Measurements from ENCODE around the gene RAD9B. TPM values are rescaled to one million over a fixed set of nuclear protein-coding genes. Genes with fewer than 3 reads are reported as not detected.

Gene RAD9B
- total RNA-seq, 1 donor from 2014 or later, result 0.17 TPM

DNA sequence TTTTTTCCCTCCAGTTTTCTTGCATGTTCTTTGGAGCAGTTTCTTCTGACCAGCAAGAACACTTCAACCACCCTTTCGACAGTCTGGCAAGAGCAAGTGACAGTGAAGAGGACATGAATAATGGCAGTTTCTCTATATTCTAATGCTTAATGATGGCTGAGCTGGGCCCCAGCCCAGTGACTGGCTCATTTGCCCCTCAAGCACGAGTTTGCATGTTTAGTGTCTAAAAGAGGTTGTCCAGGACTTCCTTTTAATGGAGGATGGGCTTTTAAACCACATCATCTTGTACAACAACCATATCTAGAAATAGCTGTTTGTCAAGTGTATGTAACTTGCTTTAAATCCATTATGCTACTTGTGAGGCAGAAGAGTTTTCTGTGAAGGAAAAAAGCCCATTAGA, 28.4 kb downstream of the RAD9B start:
- H3K4me3 Mint-ChIP-seq, result no peak overlapping the region
- no peak for DNase-seq (ENCODE audit: low spot score)
- Histone ChIP-seq H3K27me3 (no peaks in the 10 kb centered on the region), H3K4me1 (no peaks in the 10 kb centered on the region), H3K27ac (no peak overlapping the region), H3K4me2 (no peak overlapping the region), H3K36me3 (no peaks in the 10 kb centered on the region), H3K9ac (no peak overlapping the region), H4K20me1 (ENCODE audit: low read depth) (no peaks in the 10 kb centered on the region), H3K79me2 (ENCODE audit: low read depth) (no peaks in the 10 kb centered on the region), H3K4me3 (no peak overlapping the region), H3K9me3 (ENCODE audit: low read depth) (no peaks in the 10 kb centered on the region), H3F3A (ENCODE audit: low read depth) (no peaks in the 10 kb centered on the region), H2AFZ (replicated peaks) (no peak overlapping the region)
- TF ChIP-seq EZH2 (IDR thresholded peaks at IDR 0.05) (no peak), EZH2phosphoT487 (IDR thresholded peaks at IDR 0.05) (no peak)
- TF ChIP-seq, protein P1, sequence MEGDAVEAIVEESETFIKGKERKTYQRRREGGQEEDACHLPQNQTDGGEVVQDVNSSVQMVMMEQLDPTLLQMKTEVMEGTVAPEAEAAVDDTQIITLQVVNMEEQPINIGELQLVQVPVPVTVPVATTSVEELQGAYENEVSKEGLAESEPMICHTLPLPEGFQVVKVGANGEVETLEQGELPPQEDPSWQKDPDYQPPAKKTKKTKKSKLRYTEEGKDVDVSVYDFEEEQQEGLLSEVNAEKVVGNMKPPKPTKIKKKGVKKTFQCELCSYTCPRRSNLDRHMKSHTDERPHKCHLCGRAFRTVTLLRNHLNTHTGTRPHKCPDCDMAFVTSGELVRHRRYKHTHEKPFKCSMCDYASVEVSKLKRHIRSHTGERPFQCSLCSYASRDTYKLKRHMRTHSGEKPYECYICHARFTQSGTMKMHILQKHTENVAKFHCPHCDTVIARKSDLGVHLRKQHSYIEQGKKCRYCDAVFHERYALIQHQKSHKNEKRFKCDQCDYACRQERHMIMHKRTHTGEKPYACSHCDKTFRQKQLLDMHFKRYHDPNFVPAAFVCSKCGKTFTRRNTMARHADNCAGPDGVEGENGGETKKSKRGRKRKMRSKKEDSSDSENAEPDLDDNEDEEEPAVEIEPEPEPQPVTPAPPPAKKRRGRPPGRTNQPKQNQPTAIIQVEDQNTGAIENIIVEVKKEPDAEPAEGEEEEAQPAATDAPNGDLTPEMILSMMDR (IDR thresholded peaks at IDR 0.05), result no peak
- peaks cover 2% of the 10 kb centered on the region for H3K27me3 Mint-ChIP-seq (ENCODE audit: insufficient read depth, low read depth)
- H3K36me3 Mint-ChIP-seq, result peaks cover 6% of the 10 kb centered on the region
- H3K4me1 Mint-ChIP-seq, result peaks cover 6% of the 10 kb centered on the region
- no peaks in the 10 kb centered on the region for H3K9me3 Mint-ChIP-seq
- H3K27ac Mint-ChIP-seq, result no peak overlapping the region

DNA sequence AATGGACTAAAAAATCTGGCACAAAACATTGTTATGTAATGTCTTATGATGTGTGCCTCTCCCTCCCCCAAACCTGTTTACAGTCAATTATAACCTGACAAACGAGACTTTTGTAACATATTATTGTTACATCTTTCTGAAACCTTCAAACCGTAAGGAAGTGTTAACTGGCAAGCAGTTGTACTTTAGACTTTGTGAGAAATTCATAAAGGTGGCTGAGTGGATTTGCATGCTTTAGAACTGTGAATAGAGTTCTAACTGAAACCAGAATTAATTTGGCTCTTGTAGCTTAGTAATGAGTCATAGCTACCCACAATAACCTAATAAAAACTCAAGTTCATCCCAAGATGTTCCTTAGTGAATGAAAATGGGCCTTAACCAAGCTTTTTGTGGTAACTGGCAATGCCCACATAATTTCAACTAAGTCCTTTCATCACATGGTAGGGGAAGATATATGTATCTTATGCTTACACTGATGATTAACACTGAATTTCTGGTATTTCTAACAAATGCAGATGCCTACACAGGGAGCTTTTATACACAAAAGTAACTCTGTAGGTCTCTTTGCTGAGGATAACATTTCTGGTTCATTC, 29.7 kb downstream of the RAD9B start:
- Mint-ChIP-seq H3K36me3 (peaks cover 6% of the 10 kb centered on the region), H3K27ac (no peak overlapping the region), H3K4me3 (no peak overlapping the region), H3K4me1 (peaks cover 6% of the 10 kb centered on the region), H3K9me3 (no peaks in the 10 kb centered on the region), H3K27me3 (ENCODE audit: insufficient read depth, low read depth) (peaks cover 2% of the 10 kb centered on the region)
- Histone ChIP-seq H3K27me3 (no peaks in the 10 kb centered on the region), H3K79me2 (ENCODE audit: low read depth) (no peaks in the 10 kb centered on the region), H3K4me2 (no peak overlapping the region), H3K9me3 (ENCODE audit: low read depth) (no peaks in the 10 kb centered on the region), H3K27ac (no peak overlapping the region), H4K20me1 (ENCODE audit: low read depth) (peaks cover 4% of the 10 kb centered on the region), H2AFZ (replicated peaks) (no peak overlapping the region), H3F3A (ENCODE audit: low read depth) (no peaks in the 10 kb centered on the region), H3K36me3 (no peaks in the 10 kb centered on the region), H3K4me1 (no peaks in the 10 kb centered on the region), H3K4me3 (no peak overlapping the region), H3K9ac (no peak overlapping the region)
- no peak for DNase-seq (ENCODE audit: low spot score)
- TF ChIP-seq EZH2phosphoT487 (IDR thresholded peaks at IDR 0.05) (no peak), EZH2 (IDR thresholded peaks at IDR 0.05) (no peak)
- TF ChIP-seq, protein P1 (IDR thresholded peaks at IDR 0.05), result no peak

DNA sequence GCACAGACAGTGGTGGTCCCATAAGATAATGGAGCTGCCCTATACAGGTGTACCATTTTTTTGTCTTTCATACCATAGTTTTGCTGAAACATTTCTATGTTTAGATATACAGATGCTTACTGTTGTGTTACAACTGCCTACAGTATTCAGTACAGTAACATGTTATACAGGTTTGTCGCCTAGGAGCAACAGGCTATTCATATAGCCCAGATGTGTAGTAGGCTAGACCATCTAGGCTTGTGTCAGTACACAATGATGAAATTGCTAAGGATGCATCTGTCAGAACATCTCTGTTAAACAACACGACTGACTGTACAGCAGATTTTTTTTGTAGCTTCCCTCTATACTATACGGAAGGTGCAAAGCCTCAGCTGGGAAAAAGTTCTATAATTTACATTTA, 30.5 kb downstream of the RAD9B start:
- Histone ChIP-seq H3K27me3 (no peaks in the 10 kb centered on the region), H3K36me3 (no peaks in the 10 kb centered on the region), H3K9ac (no peak overlapping the region), H2AFZ (replicated peaks) (no peak overlapping the region), H3K27ac (no peak overlapping the region), H3K9me3 (ENCODE audit: low read depth) (no peaks in the 10 kb centered on the region), H3K4me3 (no peak overlapping the region), H3K4me2 (no peak overlapping the region), H3K4me1 (no peaks in the 10 kb centered on the region), H3F3A (ENCODE audit: low read depth) (no peaks in the 10 kb centered on the region), H3K79me2 (ENCODE audit: low read depth) (no peaks in the 10 kb centered on the region), H4K20me1 (ENCODE audit: low read depth) (peaks cover 4% of the 10 kb centered on the region)
- peaks cover 6% of the 10 kb centered on the region for H3K4me1 Mint-ChIP-seq
- peaks cover 8% of the 10 kb centered on the region for H3K36me3 Mint-ChIP-seq
- no peak for TF ChIP-seq EZH2phosphoT487 (IDR thresholded peaks at IDR 0.05)
- no peak for TF ChIP-seq EZH2 (IDR thresholded peaks at IDR 0.05)
- TF ChIP-seq, protein P1 (IDR thresholded peaks at IDR 0.05), result no peak
- H3K27me3 Mint-ChIP-seq (ENCODE audit: insufficient read depth, low read depth), result peaks cover 2% of the 10 kb centered on the region
- H3K4me3 Mint-ChIP-seq, result no peak overlapping the region
- no peak overlapping the region for H3K27ac Mint-ChIP-seq
- no peaks in the 10 kb centered on the region for H3K9me3 Mint-ChIP-seq
- no peak for DNase-seq (ENCODE audit: low spot score)
